ENCODE data around the gene SLC25A17.

- no peak for TF ChIP-seq CTCF (conservative IDR thresholded peaks at IDR 0.05)
- no peak for TF ChIP-seq EZH2 (IDR thresholded peaks at IDR 0.05; ENCODE audit: low read depth)
Observed at GRCh38 chr22:40726514-40726913, 92.6 kb downstream of the SLC25A17 start.
